CD4-positive, alpha-beta T cell treated with Interleukin-17A for 4 hours (primary cell): ENCODE data around the gene LURAP1L.

Experiments
- DNase-seq: peaks from one replicate; pipeline ENCODE4 v3.0.0-alpha.2; 2020; ENCODE audit warnings: mixed read lengths

Gene LURAP1L

GRCh38 chr9:12777121-12778022 lies 2.6 kb downstream of the LURAP1L start:
- DNase-seq: no peak

GRCh38 chr9:12778389-12778788 lies 3.6 kb downstream of the LURAP1L start:
- no peak for DNase-seq

- no peak for DNase-seq
These were observed 6.5 kb downstream of the LURAP1L start for GRCh38 chr9:12781226-12781733.

- DNase-seq: no peak
These were observed 9.1 kb downstream of the LURAP1L start for GRCh38 chr9:12783767-12784460.

- no peak for DNase-seq
These were observed 9.8 kb downstream of the LURAP1L start for GRCh38 chr9:12784461-12785259.

- no peak for DNase-seq
These were observed 10.5 kb downstream of the LURAP1L start for GRCh38 chr9:12785260-12785770.

GRCh38 chr9:12785941-12786340 lies 11.1 kb downstream of the LURAP1L start:
- DNase-seq: no peak

GRCh38 chr9:12790001-12790400 lies 15.2 kb downstream of the LURAP1L start:
- DNase-seq: no peak

GRCh38 chr9:12790883-12791282 lies 16.1 kb downstream of the LURAP1L start:
- DNase-seq: no peak

- DNase-seq: no peak
These were observed 19.4 kb downstream of the LURAP1L start for GRCh38 chr9:12794101-12794799.

- no peak for DNase-seq
These were observed 21.8 kb downstream of the LURAP1L start for GRCh38 chr9:12796601-12797000.

- no peak for DNase-seq
These were observed 22.2 kb downstream of the LURAP1L start for GRCh38 chr9:12797037-12797436.

GRCh38 chr9:12798066-12798770 lies 23.4 kb downstream of the LURAP1L start:
- no peak for DNase-seq

GRCh38 chr9:12801187-12801586 lies 26.4 kb downstream of the LURAP1L start:
- no peak for DNase-seq

- no peak for DNase-seq
These were observed 26.8 kb downstream of the LURAP1L start for GRCh38 chr9:12801663-12802062.

- DNase-seq: no peak
These were observed 27.3 kb downstream of the LURAP1L start for GRCh38 chr9:12802093-12802492.

GRCh38 chr9:12808569-12808968 lies 33.7 kb downstream of the LURAP1L start:
- no peak for DNase-seq

- no peak for DNase-seq
These were observed 34.9 kb downstream of the LURAP1L start for GRCh38 chr9:12809720-12810119.

- DNase-seq: no peak
These were observed 37.1 kb downstream of the LURAP1L start for GRCh38 chr9:12811935-12812334.

- no peak for DNase-seq
These were observed 37.9 kb downstream of the LURAP1L start for GRCh38 chr9:12812710-12813109.

- no peak for DNase-seq
These were observed 38.7 kb downstream of the LURAP1L start for GRCh38 chr9:12813533-12813932.
